ENCODE measurements around the gene ZBTB6.

The ZBTB6 gene, protein sequence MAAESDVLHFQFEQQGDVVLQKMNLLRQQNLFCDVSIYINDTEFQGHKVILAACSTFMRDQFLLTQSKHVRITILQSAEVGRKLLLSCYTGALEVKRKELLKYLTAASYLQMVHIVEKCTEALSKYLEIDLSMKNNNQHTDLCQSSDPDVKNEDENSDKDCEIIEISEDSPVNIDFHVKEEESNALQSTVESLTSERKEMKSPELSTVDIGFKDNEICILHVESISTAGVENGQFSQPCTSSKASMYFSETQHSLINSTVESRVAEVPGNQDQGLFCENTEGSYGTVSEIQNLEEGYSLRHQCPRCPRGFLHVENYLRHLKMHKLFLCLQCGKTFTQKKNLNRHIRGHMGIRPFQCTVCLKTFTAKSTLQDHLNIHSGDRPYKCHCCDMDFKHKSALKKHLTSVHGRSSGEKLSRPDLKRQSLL

DNA sequence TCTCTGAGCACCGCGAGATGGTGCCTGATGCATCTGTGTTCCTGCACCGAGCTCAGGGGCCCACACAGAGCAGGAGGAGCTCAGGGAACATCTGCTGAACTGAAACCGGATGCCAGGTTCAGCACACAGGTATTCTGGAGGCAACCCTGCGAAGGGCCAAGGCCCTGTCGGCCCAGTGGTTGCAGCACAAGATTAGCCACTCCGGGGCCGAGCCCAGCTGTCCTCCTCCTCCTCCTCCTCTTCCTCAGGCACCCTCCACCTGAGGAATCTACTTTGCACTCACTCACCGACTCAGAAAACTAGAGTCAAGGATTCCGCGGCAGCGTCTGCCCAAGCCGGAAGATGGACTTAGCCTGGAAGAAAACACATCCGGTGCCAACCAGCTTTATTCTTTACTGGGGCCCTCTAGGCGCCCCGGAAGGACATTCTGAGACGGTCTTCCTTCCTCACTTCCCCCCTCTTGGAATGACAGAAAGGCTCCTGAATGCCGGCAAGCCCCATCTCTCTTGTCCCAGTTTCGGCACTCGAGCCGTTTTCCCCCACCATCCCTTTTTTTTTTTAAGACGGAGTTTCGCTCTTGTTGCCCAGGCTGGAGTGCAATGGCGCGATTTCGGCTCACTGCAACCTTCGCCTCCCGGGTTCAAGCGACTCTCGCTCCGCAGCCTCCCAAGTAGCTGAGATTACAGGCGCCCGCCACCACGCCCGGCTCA is at the start of gene ZBTB6:
Gene ZBTB6, minus strand, starts transcription at position 360 of the 710 bp plus-strand sequence. CDS start 1,251 bp downstream, outside the sequence.
- peak; percentile 19 to 92 (median 72) for DNase-seq

DNA sequence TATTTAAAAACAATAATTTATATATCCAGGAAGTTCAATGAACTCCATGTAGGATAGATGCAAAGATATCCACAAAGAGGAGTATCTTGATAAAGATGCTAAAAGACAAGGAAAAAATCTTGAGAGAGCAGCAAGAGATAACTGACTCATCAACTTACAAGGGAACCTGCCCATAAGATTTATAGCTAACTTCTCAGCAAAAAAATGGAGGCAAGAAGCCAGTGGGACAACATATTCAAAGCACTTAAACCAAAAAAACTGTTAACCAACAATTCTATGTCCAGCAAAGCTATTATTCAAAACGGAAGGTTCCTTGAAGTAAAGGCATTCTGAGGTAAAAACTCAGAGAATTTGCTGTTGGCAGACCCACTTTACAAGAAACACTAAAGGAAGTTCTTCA is 48.0 kb upstream of the ZBTB6 start:
- no peak for DNase-seq

GRCh38 chr9:122955961-122956360 is 42.8 kb upstream of the ZBTB6 start:
- DNase-seq: no peak

GRCh38 chr9:122954253-122954691 is 41.1 kb upstream of the ZBTB6 start:
- no peak for DNase-seq

GRCh38 chr9:122951056-122951455 is 37.9 kb upstream of the ZBTB6 start:
- DNase-seq: no peak

DNA sequence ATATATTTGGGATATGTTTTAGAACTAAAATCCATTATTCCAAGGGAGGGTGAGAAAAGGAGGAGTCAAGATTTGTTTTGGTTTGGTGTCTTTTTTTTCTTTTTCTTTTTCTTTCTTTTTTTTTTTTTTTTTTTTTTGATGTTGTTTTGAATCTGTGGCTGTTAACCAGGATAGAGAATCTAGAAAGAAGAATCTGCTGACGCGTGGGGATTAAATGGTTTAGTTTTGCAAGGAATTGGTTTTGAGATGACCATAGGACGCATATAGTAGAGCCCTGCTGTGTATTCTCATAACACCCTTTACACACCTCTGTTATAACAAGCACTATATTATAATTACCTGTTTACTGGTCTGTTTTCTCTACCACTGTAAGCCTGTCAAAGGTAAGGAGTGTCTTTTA is 37.1 kb upstream of the ZBTB6 start:
- no peak for DNase-seq

DNA sequence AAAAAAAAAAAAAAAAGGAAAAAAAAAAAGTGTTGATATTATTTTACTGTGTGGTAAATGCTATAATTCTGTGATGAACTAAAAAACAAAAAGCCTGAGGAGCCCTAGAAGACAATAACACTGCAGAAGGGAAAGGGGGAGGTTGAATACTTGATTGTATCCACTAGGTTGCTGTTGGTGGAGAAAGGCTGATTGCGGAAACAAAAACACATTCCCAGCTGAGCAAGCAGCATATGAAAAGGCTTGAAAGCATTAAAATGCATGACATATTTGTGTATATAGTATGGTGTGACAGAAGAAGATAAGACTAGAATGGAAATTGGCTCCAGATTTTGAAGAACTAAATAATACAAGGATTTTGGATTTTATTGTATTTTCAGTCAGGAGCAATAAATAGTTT is 36.6 kb upstream of the ZBTB6 start:
- no peak for DNase-seq

DNA sequence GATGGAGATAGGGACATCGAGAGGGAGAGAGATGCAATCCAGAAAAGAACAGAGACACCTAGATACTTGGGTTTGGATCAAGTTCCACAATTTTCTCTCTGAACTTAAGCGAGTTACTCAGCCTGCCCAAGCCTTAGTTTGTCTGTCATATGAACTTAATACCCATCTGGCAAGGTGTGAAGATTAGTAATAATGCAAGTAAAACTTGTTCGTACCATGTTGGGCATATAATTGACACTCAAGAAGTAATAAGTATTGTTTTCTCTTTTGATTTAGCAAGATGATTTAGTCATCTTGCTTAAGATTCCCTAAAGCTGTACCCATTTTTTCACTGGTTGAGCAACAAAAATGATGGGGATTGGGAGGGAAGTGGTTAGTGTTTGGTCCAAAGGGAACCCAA is 35.2 kb upstream of the ZBTB6 start:
- no peak for DNase-seq

DNA sequence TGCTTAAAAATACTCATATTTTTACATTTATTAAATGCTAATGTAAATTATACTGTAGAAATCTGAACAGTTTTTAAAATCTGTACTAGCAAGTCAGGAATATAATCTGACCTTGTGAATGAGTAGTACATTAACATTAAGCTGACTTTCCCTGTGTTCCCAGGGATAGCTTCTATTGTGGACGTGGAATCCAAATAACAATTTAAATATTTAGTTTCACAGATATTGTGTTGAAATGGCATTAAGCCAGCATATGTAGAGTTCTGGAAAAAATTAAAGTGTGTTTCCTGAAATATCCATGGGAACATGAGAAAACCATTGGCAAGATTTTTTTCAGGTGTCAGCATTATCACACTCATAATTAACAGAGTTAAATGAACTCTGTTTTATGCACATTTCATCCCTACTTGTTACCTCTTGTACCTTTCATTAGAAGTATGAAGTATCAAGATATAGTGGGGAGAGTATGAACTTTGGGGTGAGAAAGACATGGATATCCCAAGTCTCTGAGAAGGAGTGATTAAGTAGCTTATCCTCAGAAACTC is 33.4 kb upstream of the ZBTB6 start:
- DNase-seq: no peak

DNA sequence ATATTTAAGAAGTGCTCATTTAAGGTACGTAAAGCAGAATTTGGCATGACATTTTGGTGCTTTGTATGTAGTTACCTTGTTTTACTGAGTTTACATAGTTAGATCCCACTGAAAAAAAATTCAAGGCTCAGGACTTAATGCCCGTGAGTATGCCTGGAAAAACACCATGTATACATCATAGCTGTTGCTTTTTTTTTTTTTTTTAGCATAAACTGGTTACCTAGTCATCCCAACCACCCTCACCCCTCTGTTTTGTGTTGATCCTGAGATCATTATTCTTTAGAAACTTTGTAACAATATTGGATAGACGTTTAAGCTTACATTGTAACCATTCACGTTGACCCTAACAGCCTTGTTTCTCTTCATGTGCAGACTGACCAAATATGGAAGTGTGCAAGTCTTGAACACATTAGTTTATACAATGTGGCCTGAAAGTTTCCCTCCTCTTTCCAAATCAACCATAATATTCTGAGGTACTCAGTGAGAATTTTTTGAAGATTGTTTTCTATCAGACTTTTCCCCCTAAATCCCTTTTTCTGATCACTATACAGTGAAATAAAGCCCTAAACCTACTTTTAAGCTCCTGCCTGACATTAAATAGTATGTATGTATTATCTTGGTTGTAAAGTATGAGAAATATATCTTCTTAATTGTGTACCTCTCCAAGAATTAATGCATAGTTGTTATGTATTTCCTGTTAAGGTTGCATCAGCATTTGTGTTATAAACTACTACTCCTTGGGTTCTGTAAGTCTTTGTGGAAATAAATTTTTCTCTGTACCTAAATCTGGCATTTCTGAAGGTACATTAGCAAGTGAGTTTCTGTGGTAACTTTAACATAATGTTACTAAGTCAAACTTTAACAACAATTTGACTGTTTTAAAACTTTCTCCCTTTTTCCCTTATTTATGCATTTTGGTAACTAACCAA is 32.1 kb upstream of the ZBTB6 start:
- DNase-seq: no peak

DNA sequence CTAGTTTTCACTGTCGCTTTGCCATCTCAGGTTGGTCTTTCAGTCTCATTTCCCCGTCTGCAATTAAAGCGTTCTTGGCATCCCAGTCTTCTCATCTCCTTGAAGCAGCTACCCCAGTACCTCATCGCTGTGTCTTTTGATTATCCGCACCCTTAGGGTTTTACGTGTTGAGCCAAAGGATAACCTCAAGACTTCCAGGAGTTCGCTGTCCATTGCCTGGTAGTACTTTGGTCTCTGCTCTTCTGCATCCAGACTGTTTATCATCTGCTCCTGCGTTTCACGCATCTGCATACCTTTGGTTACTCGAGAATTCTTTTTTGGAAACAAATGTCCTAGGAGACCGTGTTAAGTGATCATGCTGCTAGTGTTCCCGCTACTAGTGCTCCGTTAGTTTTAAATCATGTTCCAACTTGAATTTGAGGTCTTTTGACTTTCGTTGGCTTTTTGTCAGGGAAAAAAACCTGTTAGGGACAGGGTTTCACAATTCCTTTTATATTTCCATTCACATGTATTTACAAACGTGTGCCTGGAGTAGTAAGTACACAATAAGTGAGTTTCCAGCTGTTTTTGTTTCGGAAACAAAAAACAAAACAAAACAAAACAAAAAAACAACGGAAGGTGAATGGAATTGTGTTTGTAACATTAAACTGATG is 28.6 kb upstream of the ZBTB6 start:
- DNase-seq: peak in 2 of 51 donors; percentile 43 to 44

DNA sequence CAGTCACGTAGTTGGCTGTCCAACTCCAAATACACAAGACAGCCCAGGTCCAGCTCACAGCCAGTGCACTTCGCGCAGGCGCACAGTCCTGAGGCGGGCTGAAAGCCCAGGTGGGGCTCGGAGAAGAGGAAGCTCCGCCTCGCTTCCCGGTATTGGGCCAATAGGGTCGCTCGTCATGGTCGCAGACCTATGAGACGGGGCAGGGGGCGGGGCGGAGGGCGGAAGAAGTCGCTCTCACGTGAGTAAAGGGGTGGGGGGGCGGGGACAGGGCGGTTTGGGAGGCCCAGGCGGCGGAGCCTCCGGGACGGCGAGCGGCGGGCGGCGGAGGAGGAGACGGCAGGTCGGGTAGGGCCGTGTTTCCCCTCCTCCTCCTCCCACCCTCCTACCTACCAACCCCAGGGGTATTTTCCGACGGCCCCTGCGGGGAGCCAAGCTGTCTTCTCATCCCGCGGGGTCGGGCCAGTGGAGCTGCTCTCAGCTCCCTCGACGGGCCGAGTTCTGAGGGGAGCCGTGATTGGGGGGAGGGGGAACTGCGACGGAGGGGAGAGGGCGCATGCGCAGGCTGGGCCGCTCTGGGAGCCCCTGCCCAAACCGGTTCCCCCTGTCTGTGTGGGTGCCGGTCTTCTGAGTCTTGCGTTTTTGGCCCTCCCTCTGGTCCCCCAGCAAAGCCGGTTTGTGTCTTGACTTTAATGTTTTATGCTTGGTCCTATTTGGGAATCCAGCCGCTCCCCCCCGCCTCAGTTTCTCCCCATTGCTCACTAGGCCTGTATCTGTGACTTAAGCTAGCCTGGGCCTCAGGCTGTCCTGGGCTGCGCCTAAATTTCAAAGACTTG is 27.8 kb upstream of the ZBTB6 start, which contains the start of gene RABGAP1:
Gene RABGAP1, plus strand, starts transcription at position 272 of the 833 bp plus-strand sequence. CDS start 16,040 bp downstream, outside the sequence.
- DNase-seq: peak; percentile 80 to 99 (median 96)

- DNase-seq: no peak
Measured at GRCh38 chr9:122940454-122940748, 27.3 kb upstream of the ZBTB6 start.

DNA sequence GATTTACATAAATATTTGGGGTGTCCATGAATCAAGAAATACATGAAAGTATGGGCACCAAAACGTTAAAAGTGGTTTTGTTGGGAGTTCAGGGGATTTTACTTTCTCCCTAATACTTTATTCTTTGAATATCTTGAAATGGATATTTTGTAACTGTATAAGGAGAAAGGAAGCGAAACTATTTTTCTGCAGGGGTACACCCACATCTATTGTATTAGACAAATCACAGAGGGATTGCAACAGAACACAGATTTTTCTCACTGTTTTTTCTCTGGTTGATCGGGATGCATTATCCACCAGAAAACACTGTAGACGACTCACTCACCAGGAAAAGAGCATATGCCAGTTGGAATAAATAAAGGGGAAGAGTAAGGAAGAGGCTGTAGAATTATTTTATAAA is 26.5 kb upstream of the ZBTB6 start:
- no peak for DNase-seq

- no peak for DNase-seq
Measured at GRCh38 chr9:122936883-122937282, 23.8 kb upstream of the ZBTB6 start.

- DNase-seq: no peak
Measured at GRCh38 chr9:122936464-122936863, 23.3 kb upstream of the ZBTB6 start.

DNA sequence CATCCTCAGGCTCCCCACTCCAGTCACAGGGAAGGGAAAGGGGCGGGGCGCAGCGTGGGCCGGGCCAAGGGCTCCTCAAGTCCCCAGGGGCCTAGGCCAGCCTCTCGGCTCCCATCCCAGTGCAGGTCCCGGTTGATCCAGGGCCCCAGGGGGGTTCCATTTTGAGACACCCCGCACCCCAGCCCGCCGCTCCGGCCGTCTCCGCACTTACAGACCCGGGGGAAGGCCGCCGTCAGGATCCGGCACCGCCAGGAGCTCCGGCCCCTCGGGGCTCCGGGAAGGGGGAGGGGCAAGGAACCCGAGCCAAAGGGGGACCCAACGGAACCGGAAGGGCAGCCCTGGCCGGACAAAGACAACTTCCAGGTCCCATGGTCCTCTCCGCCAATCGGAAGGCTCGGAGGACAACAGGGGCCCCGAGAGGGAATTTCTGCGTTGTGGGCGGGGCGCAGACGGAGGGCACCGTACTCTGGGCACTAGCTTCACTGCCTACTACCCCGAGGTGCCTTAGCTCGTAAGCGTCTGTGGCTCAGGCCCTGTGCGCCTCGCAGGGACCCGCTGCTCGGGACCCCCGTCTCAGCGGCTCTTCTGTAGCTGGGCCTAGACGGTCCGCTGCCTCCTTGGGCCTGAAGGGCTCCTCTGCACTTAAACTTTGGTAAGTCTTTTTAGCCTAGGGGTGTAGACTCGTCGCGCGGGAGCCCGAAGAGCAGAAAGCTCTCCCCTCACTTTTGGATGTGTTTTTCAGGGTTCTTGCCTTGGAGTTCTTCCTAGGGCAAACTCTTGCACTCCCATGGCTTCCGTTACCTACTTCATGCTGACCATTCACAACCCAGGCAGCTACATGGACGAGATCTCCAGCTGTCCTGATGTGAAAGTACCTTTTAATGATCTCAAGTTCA is 18.4 kb upstream of the ZBTB6 start, which contains the start of gene ZBTB26:
Gene ZBTB26, minus strand, starts transcription at position 287 of the 896 bp plus-strand sequence. CDS start 11,578 bp downstream, outside the sequence.
- DNase-seq: peak; percentile 75 to 97 (median 94)

DNA sequence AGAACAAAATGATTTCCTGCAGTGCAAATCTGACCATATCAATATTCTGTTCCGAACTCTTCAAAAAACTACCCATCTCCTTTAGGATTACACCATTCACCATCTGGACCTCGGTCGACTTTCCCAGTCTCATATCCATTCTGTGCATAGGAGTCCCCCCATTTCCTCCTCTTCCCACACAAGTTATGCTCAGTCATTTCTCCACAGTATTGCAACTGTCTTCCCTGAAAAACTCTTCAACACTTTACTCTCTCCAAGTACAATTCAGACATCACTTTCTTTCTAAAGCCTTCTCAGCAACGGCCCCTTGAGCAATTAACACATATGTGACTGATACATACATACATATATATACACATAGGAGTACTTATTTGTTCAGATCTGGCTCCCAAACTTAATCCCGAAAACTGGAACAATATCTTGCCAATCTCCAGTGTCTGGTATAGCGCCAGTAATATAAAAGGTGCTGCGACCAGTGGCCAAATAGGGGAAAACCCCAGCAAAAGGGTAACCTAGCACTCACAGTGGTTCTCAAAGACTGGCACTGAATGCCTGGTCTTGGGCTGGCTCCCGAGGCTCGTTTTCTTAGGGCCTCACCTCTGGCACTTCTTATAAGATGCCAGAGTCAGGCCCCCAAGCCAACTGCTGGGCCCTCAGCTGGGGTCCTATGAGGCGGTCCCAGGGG is 17.6 kb upstream of the ZBTB6 start:
- DNase-seq: peak in 1 of 51 donors; percentile 27
